OCI-M1 (cell line): Measurements from ENCODE around the gene UBE2N.
"Not testable (repeated sequence)": the region's sequence is repeated elsewhere in the genome, so short reads cannot be mapped to it uniquely, and the experiment has no call there.

ENCODE experiments used
- DNase-seq: peaks from one replicate; lab custom pipeline; 2025; lab: John Stamatoyannopoulos, UW

UBE2N gene

GRCh38 chr12:93411060-93411459 lies 30.7 kb downstream of the UBE2N start:
- DNase-seq = not testable (repeated sequence)

DNA sequence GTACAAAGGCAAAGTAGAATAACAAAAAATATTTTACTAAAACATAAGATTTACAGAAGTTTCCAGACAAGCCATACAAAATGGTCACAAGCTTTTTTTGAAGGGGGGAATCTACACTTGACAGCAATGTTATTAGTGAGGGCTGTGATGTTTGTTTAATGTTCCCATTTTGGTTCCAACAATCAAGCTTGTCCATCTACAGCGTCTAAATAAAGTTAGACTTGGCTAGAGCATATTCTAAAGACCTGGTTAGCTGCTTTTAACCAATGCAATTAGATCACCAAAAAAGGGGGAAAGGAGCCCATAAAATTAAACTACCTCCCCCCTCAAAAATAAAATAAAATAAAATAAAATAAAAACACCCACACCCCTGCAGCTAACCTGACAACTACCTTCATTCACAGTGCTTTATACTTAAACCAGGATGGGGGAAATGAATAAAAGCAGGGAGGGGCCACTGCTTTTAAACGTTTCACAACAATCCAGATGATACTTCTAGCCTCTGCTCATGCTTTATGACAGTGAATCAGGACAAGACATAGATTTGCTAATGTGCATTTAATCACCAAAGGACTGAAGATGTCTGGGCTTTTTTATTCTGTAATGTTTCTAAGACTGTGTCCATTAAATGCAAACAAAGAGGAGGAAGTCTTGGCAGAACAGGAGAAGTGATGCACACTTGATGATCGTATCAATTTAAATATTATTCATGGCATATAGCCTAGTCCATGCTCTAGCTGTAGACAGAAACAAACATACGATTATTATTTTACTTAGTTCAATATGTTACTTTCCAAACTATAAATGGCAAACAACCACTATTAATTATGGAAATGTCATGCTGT lies 32.2 kb downstream of the UBE2N start:
- DNase-seq = not testable (repeated sequence)

DNA sequence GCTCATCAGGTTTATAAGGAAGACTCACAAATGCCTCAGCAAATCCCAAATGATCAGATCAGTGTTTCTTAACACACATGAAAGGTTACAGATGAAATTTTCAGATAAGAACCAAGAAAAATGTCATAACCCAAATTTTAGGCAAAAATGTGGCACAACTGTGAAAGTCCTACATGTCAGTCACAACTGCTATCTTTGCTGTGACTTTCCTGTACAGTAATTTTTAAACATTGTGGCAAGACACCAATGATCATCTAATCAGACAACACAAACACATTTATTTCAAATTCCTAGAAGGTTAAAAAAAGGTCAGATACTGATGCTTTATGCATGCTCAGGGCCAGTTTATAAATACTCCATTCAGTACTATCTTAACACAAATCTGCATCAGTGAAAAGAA lies 32.9 kb downstream of the UBE2N start:
- DNase-seq = no peak

- DNase-seq = no peak
These were observed 33.8 kb downstream of the UBE2N start for GRCh38 chr12:93407963-93408283.

GRCh38 chr12:93407054-93407962 lies 34.4 kb downstream of the UBE2N start:
- peak; percentile 42 for DNase-seq

DNA sequence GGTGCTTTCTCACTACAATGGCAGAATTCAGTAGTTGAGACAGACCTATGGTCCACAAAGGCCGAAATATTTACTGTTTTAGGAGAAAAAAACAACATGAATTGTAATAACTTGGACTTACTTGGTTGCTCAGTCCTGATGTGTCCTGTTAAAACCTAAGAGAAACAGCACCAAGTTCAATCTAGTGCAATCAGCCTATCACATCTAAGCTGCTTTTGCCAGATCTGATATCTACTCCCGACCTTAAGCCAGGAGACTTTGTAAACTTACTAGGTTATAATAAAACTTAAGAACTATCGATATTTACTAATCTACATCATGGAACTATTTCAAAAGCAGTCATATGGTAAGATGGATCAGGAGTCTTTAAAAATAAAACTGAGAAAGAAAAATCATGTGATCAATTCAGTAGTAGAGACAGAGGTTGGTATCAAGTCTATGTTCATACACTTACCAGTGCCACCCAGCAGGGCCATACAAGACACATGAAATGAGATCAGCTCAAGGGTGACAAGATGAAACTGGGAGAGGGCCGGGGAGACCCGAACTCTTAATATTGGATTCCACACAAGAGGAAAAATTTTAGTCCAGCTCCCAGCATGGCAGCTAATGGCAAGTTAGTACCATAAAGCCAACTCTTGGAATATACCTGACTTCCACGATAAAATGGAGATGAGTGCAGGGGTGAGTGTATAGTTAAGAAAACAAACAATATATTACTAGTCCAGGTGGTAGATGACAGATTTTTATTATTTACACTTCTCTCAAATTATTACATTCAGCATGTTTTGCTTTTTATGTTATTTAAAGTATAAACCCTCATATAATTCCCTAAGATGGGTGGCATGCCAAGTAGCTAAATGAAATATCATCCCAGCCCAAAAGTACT lies 36.5 kb downstream of the UBE2N start:
- no peak for DNase-seq

DNA sequence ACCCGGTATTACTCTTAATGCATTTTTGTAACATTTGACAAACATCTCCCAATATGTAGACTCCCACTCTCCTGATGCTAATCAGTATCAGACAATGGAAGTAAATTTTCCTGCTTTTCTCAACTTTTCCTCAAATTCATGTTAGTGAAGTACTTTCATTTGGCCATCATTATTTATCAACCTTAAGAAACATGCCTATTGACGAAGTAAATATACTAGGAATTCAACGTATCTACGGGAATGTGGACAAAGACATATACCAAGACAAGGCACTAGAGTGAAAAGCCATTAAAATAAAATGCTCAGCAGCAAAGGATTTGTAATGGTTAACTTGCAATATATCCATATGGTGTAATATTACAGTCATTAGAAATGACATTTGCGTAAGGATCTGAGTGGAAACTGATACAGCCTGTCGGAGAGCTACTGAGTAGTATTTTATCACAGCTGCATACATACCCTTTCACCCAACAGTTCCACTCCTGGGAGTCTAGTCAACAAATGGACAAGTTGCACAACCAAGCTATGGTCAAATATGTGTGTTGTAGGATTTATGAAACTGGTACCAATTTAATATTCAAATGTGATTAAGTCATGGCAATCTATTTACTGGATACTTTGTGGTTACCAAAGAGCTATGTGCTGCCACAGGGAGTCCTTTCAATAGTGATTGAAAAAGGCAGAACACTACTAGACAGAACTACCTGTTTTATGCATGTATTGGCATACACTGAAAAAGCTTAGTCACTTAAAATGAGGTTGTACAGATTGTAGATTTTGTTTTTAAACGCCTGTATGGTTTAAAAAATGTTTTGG lies 37.6 kb downstream of the UBE2N start:
- DNase-seq = no peak

DNA sequence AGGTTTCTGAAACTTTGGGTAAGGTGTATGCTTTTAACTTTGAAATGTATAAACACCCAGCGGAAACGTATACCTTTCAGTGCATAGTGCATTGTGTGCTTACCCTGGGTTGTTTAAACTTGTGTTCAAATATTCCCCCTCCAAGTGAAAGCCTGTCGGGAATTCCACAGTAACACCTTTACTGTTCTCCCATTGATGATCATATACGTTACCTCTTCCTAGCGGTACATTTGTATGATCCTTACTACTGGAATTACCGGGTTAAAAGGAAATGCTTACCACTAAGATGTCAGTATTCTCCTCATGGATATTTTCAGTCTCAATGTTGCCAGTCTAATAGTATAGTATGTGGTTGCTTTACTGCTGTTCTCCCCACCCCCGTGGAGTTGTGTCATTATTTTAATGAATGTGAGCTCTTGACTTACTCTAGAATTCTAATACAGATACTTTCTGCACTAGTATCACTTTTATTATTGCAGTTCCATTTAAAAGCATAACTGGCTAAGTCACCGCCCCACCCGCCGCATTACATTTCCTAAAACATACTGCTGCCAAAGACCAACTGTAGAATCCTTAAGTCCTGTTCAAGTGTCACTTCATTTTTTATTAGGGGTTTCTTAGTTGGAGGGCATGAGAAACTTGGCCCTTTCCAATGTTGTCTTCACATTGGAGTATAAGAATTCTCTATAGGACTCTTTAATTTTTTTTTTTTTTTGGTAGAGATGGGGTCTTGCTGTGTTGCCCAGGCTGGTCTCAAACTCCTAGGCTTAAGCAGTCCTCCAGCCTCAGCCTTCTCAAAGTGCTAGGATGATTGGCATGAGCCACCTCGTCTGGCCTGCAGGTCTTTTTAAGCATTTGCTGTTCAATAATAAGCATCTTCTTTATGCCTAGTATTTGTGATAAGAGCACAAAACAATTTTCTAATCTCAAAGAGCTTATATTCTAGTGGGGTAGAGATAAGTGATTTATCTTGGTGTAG lies 39.1 kb downstream of the UBE2N start:
- DNase-seq = no peak

DNA sequence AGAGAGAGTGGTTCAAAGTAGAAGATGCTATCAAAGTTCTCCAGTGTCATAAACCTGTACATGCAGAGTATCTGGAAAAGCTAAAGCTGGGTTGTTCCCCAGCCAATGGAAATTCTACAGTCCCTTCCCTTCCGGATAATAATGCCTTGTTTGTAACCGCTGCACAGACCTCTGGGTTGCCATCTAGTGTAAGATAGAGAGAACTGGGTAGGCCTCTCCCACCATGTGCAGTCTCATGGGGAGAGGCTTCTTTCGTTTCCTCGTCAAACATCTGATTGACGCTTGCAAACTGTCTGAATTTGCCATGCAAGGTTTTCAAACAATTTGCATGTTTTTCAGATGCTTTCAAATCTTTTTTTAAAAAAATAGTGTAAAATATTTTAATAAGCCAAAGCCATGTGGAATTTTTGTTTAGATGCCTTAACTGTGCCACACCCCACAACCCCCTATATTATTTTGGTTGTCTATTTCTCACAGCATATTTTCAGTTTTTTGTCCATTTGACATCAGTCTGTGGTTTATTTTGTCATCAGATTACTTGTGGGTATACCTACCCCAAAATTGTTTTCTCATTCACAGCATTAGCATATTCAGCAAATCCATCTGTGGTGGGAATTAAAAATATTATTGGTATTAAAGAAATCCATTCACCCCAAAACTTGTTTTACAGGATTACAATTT lies 42.4 kb downstream of the UBE2N start:
- not testable (repeated sequence) for DNase-seq

DNA sequence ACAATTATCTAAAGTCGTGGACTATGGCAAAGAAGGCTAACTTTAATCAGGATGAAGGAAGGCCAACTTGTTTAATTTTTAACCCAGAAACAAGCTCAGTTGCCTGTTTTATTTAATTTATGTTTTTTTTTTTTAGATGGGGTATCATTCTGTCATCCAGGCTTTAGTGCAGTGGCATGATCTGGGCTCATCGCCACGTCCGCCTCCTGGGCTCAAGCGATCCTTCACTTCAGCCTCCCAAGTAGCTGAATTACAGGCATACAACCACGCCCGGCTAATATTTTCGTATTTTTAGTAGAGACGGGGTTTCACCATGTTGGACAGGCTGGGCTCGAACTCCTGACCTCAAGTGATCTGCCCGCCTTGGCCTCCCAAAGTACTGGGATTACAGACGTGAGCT lies 44.3 kb downstream of the UBE2N start:
- no peak for DNase-seq

DNA sequence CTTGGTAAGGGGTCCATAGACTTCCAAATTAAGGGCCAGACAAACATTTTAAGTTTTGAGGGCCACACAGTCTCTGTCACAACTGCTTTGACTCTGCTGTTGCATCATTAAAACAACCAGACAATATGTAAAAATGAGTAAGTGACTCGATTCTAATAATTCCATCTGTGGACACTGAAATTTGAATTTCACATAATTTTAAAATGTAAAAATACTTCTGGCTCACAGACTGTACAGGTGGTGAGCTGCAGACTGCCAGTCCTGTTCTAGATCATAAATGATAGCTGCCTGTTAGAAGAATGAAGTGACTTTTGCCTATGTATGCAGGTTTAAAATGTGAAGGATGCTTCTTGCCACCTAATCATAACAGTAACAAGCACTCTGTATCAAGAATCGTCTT lies 48.3 kb downstream of the UBE2N start:
- DNase-seq = no peak

- DNase-seq = no peak
These were observed 51.0 kb downstream of the UBE2N start for GRCh38 chr12:93390549-93391297.

- DNase-seq = no peak
These were observed 51.7 kb downstream of the UBE2N start for GRCh38 chr12:93390031-93390430.

DNA sequence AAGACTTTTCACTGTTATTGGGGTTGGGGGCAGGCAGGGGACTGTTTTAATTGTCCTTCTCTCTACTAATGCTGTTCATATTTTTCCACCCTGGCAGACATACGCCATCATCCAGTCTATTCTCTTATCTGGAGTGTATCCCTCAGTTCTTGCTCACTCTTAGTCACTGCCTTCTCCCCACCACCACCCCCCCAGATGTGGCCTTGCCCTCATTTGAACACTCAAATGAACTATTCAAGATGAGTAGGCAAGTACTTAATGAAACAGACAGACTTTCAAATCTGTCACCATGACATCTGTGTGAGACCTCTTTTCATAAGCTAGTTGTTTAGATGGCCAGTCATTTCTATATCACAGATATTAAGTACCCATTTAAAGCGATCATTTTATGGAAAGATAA lies 54.0 kb downstream of the UBE2N start:
- no peak for DNase-seq

DNA sequence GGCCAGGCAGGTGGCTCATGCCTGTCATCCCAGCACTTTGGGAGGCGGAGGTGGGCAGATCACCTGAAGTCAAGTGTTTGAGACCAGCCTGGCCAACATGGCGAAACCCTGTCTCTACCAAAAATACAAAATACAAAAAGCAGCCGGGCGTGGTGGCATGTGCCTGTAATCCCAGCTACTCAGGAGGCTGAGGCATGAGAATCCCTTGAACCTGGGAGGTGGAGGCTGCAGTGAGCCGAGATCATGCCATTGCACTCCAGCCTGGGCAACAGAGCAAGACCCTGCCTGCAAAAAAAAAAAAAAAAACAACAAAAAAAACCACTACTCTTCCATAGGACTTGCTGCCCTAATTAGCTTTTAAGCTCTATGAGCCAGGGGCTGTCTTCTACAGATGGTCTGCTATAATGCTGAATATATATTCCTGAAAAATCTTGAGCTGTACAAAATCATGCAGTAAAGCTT lies 59.7 kb downstream of the UBE2N start:
- not testable (repeated sequence) for DNase-seq

DNA sequence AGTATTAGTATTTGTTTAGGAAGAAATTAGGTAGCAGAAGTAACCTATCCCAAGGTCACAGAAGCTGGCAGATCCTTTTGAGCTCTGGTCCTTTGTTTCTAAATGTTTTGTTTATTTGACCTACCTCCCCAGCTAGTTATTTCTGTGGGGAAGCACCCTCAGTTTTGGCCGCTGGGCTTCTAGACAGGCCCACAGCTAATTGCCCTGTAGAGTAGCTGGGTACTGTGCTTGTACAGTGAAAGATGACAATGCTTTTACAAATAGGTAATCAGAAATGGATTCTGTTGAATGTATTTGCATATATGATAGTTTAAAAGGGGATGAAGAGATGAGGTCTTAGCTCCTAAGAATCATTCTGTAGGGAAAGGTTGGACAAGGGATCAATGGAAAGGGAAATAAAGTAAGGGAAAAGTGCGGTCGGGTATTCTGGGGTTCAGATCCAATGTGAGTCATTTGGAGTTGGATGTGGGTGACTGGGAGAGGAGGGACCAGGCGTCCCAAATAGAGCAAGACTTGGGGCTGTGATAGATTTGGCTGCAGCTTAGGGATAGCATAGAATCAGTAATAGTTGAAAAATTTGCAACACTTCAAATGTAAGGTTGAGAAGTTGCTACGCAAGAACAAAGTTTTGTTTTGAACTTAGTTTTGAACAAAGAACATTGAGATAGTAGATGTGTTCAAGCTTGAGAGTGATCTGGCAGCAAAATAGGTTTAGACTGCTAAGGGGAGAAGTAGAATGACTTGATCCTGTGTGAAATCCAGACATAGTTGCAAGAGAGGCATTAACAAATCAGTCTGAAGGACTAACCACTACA lies 60.4 kb downstream of the UBE2N start:
- no peak for DNase-seq

- peak; percentile 73 for DNase-seq
These were observed 61.1 kb downstream of the UBE2N start for GRCh38 chr12:93380480-93381121.
